Fibroblast of skin of right quadriceps (primary cell): Measurements from ENCODE around the gene SCGB1C1.
"Not testable (repeated sequence)": the region's sequence is repeated elsewhere in the genome, so short reads cannot be mapped to it uniquely, and the experiment has no call there.

Experiments used
- DNase-seq: peaks from one replicate; pipeline ENCODE4 v3.0.0-alpha.2; 2013

SCGB1C1 gene

GRCh38 chr11:192674-193128 lies at the start of gene SCGB1C1:
Gene SCGB1C1 (plus strand): TSS chr11:193078. CDS start chr11:193100, 22 bp downstream.
- DNase-seq = not testable (repeated sequence)

- DNase-seq = not testable (repeated sequence)
Measured at GRCh38 chr11:180242-180641, 12.6 kb upstream of the SCGB1C1 start.

GRCh38 chr11:189200-189783 lies 3.6 kb upstream of the SCGB1C1 start:
- DNase-seq = not testable (repeated sequence)

GRCh38 chr11:189843-190311 lies 3.0 kb upstream of the SCGB1C1 start:
- not testable (repeated sequence) for DNase-seq

GRCh38 chr11:190546-190945 lies 2.3 kb upstream of the SCGB1C1 start:
- not testable (repeated sequence) for DNase-seq

GRCh38 chr11:191490-192478 lies 1.1 kb upstream of the SCGB1C1 start:
- not testable (repeated sequence) for DNase-seq

GRCh38 chr11:193481-193880 lies 603 bp downstream of the SCGB1C1 start:
- DNase-seq = not testable (repeated sequence)

- DNase-seq = no peak
Measured at GRCh38 chr11:196786-197731, 4.2 kb downstream of the SCGB1C1 start.

- no peak for DNase-seq
Measured at GRCh38 chr11:197741-198235, 4.9 kb downstream of the SCGB1C1 start.

GRCh38 chr11:198236-198806 lies 5.4 kb downstream of the SCGB1C1 start:
- DNase-seq = no peak

GRCh38 chr11:199004-199581 lies 6.2 kb downstream of the SCGB1C1 start:
- no peak for DNase-seq

- DNase-seq = no peak
Measured at GRCh38 chr11:199782-200181, 6.9 kb downstream of the SCGB1C1 start.

GRCh38 chr11:200224-201003 lies 7.5 kb downstream of the SCGB1C1 start:
- no peak for DNase-seq

GRCh38 chr11:201966-202365 lies 9.1 kb downstream of the SCGB1C1 start:
- no peak for DNase-seq

- no peak for DNase-seq
Measured at GRCh38 chr11:202490-202889, 9.6 kb downstream of the SCGB1C1 start.

- DNase-seq = no peak
Measured at GRCh38 chr11:203056-203944, 10.4 kb downstream of the SCGB1C1 start.

- DNase-seq = no peak
Measured at GRCh38 chr11:203945-204586, 11.2 kb downstream of the SCGB1C1 start.

- DNase-seq = no peak
Measured at GRCh38 chr11:204587-205109, 11.8 kb downstream of the SCGB1C1 start.
